Endothelial cell of umbilical vein (primary cell): ENCODE measurements around the gene GRAMD2B. TPM values are rescaled to one million over a fixed set of nuclear protein-coding genes. Genes with fewer than 3 reads are reported as not detected.

Experiments
- BruUV-seq: library from RNA; stranded (reverse); fragments of 400-500 nt; replicated peaks from 2 replicates; lab custom pipeline; 2021; lab: Mats Ljungman, UMichigan
- CTCF ChIA-PET: fragments of 300-600, 350-600 bp; sonication (Branson Sonifier 250); formaldehyde crosslinking; loops from one replicate; lab custom pipeline; 2021; ENCODE audit warnings: antibody characterized with exemption, inconsistent platforms; lab: Charles Lee
- POLR2A ChIA-PET: fragments of 300-600, 350-600 bp; sonication (Branson Sonifier 250); formaldehyde crosslinking; loops from one replicate; lab custom pipeline; 2021; ENCODE audit warnings: antibody characterized with exemption, inconsistent platforms; lab: Charles Lee
- DNase-seq: peaks from one replicate; pipeline ENCODE4 v3.0.0-alpha.2; 2011; ENCODE audit warnings: low read depth, low spot score
- FAIRE-seq: peaks from 2 replicates; lab custom pipeline; 2011; peaks lifted over from hg19 to GRCh38; lab: Jason Lieb, UNC
- H2AFZ ChIP-seq: 2 replicates; pipeline ENCODE4 v1.6.0; 2012; ENCODE audit warnings: low read depth, low read length, control low read depth, inconsistent platforms
- H3K27ac ChIP-seq: 2 replicates; pipeline ENCODE4 v1.5.1; 2011; ENCODE audit warnings: low read depth, mild to moderate bottlenecking, control low read depth, low read length, moderate library complexity; ENCODE audit not compliant: insufficient read depth
- H3K27me3 ChIP-seq, 2 experiments: 2 replicates each; pipeline versions ENCODE4 v1.6.0 to v1.6.1; 2011; ENCODE audit warnings: low read length in 2 of 2, mixed read lengths in 1 of 2; ENCODE audit not compliant: control insufficient read depth in 2 of 2, insufficient read depth in 2 of 2
- H3K36me3 ChIP-seq, 2 experiments: 2 replicates in 1 of 2; 3 replicates in 1 of 2; pipeline ENCODE4 v1.5.1; 2011; ENCODE audit warnings: low read length in 2 of 2, mild to moderate bottlenecking in 1 of 2, moderate library complexity in 1 of 2; ENCODE audit not compliant: control insufficient read depth in 2 of 2, insufficient read depth in 2 of 2; ENCODE audit errors: extremely low read depth in 1 of 2
- H3K4me1 ChIP-seq: 3 replicates; pipeline ENCODE4 v1.5.1; 2011; ENCODE audit warnings: mild to moderate bottlenecking, low read length; ENCODE audit not compliant: control insufficient read depth, insufficient read depth; ENCODE audit errors: extremely low read depth
- H3K4me2 ChIP-seq: 2 replicates; pipeline ENCODE4 v1.6.1; 2011; ENCODE audit warnings: low read length, control low read depth, mixed read lengths; ENCODE audit not compliant: insufficient read depth
- H3K4me3 ChIP-seq, 3 experiments: fragments of 200-600 bp in 1 of 3; sonication (generic), shearing (Covaris generic) in 1 of 3; replicated peaks in 1 of 3; 2 replicates each; pipeline ENCODE4 v1.5.1; 2011 to 2016; ENCODE audit warnings: control low read depth in 3 of 3, low read length in 3 of 3, mild to moderate bottlenecking in 2 of 3, inconsistent platforms in 1 of 3, low read depth in 1 of 3, moderate library complexity in 1 of 3; ENCODE audit not compliant: insufficient read depth in 1 of 3
- H3K79me2 ChIP-seq: 2 replicates; pipeline ENCODE4 v1.6.0; 2012; ENCODE audit warnings: low read length, inconsistent platforms; ENCODE audit not compliant: control insufficient read depth, insufficient read depth
- H3K9ac ChIP-seq: replicated peaks from 2 replicates; pipeline ENCODE3; 2011; ENCODE audit warnings: low read length, control low read depth; ENCODE audit not compliant: insufficient read depth; ENCODE audit errors: extremely low read depth
- H3K9me1 ChIP-seq: replicated peaks from 3 replicates; pipeline ENCODE4 v1.6.0; 2011; ENCODE audit warnings: mild to moderate bottlenecking, low read length; ENCODE audit not compliant: control insufficient read depth, insufficient read depth; ENCODE audit errors: extremely low read depth
- H3K9me3 ChIP-seq: replicated peaks from 2 replicates; pipeline ENCODE4 v1.5.1; 2012; ENCODE audit warnings: low read length, inconsistent platforms; ENCODE audit not compliant: control insufficient read depth, insufficient read depth
- H4K20me1 ChIP-seq: replicated peaks from 2 replicates; pipeline ENCODE3; 2011; ENCODE audit warnings: mild to moderate bottlenecking, low read length; ENCODE audit not compliant: control insufficient read depth, insufficient read depth; ENCODE audit errors: extremely low read depth
- EZH2 ChIP-seq: IDR thresholded peaks from 2 replicates; pipeline ENCODE4 v1.6.1; 2012; ENCODE audit warnings: borderline replicate concordance, low read depth, mild to moderate bottlenecking, moderate library complexity, low read length, inconsistent platforms; ENCODE audit not compliant: severe bottlenecking
- FOS ChIP-seq: IDR thresholded peaks from 2 replicates; pipeline ENCODE4 v1.6.1; 2011; ENCODE audit warnings: mild to moderate bottlenecking, low read length, moderate library complexity, borderline replicate concordance; ENCODE audit not compliant: insufficient read depth
- GATA2 ChIP-seq: IDR thresholded peaks from 2 replicates; pipeline ENCODE4 v1.7.0; 2011; ENCODE audit warnings: low read depth, mild to moderate bottlenecking, moderate library complexity, mixed read lengths, low read length; ENCODE audit not compliant: insufficient read length, insufficient read depth
- JUN ChIP-seq: IDR thresholded peaks from 2 replicates; pipeline ENCODE4 v1.6.1; 2011; ENCODE audit warnings: borderline replicate concordance, low read depth; ENCODE audit not compliant: insufficient read length, insufficient read depth
- MYC ChIP-seq: IDR thresholded peaks from one replicate; pipeline ENCODE4 v1.6.1; 2011; ENCODE audit warnings: mild to moderate bottlenecking, low read depth, low read length
- POLR2A ChIP-seq: IDR thresholded peaks from 2 replicates; pipeline ENCODE4 v1.6.1; 2012; ENCODE audit warnings: low read depth, mild to moderate bottlenecking, control low read depth, low read length
- POLR2AphosphoS5 ChIP-seq: IDR thresholded peaks from 2 replicates; pipeline ENCODE4 v1.6.1; 2012; ENCODE audit warnings: low read depth, mild to moderate bottlenecking, control low read depth, low read length, moderate library complexity; ENCODE audit not compliant: insufficient read depth
- dilution Hi-C: fragments of 300-500 bp; cut with MboI; formaldehyde crosslinking; loops from one replicate; pipeline ENCODE4 v1.15.0; 2019; ENCODE audit warnings: low sequenced_read_pairs; ENCODE audit not compliant: extremely low pct_ligation_motif_present
- intact Hi-C: fragments of 100-400 bp; cut with micrococcal nuclease; formaldehyde crosslinking; loops from one replicate; pipeline ENCODE4 v1.10.0; 2022
- polyA plus RNA-seq, 4 experiments: library from polyadenylated mRNA; depleted of rRNA in 3 of 4; stranded (reverse) in 3 of 4; unstranded in 1 of 4; fragments of >200 nt; gene quantifications; 2 replicates each; pipeline versions ENCODE4 v1.2.1 to v1.2.3, GENCODE V29; 2011 to 2012; ENCODE audit warnings: missing spikeins in 1 of 4
- total RNA-seq: library from RNA; stranded (reverse); gene quantifications from 2 replicates; pipeline ENCODE4 v1.2.3, GENCODE V29; 2021
- TF ChIP-seq, protein P1 (sequence below): IDR thresholded peaks from 2 replicates; pipeline ENCODE4 v1.6.1; 2011; ENCODE audit not compliant: insufficient read depth, insufficient read length
- TF ChIP-seq, protein P2 (sequence below), 2 donors: IDR thresholded peaks; 1 replicate in 1 of 2; 2 replicates in 1 of 2; pipeline ENCODE4 v1.5.1; 2011; ENCODE audit warnings: low read length in 2 of 2, mild to moderate bottlenecking in 2 of 2, moderate library complexity in 2 of 2, control low read depth in 1 of 2, inconsistent platforms in 1 of 2, low read depth in 1 of 2; ENCODE audit not compliant: insufficient read depth in 1 of 2; ENCODE audit errors: extremely low read depth in 1 of 2

GRAMD2B gene
- total and polyA plus RNA-seq, 2 donors (not counting 3 experiments of a cell fraction or from before 2014, with no cell fraction given) = 2.0 to 5.5 TPM

DNA sequence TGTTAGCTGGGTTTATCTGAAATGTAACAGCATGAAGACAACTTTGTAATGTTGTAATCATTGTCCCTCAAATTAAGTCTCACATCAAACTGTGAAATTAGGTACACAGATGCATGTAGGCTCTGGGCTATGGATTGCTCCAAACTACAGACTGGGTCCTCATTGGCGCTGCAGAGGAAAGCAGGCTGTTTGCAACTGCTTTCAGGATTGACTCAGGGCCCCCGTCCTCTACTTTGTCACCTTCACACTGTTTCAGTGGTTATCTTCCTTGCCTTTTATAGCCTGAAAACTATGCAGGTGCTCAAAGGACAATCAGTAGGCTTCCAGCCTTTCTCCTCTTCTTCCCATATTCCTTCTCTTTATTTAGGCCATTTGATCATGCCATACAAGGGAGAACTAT, 18.0 kb downstream of the GRAMD2B start:
- CTCF ChIA-PET = no interaction called here
- intact Hi-C loops (no loop called here), dilution Hi-C loops (no loop called here)
- Histone ChIP-seq H3K4me2 (no peak overlapping the region), H3K27ac (no peak overlapping the region), H3K9me3 (no peaks in the 10 kb centered on the region), H3K79me2 (no peaks in the 10 kb centered on the region), H3K4me1 (no peaks in the 10 kb centered on the region), H3K9me1 (no peaks in the 10 kb centered on the region), H3K4me3 (no peak overlapping the region), H2AFZ (no peak overlapping the region), H3K9ac (no peak overlapping the region), H3K36me3 (no peaks in the 10 kb centered on the region), H3K27me3 (no peaks in the 10 kb centered on the region), H4K20me1 (no peaks in the 10 kb centered on the region)
- TF ChIP-seq, protein P1, sequence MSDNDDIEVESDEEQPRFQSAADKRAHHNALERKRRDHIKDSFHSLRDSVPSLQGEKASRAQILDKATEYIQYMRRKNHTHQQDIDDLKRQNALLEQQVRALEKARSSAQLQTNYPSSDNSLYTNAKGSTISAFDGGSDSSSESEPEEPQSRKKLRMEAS = no peak
- TF ChIP-seq POLR2A (no peak), EZH2 (no peak), POLR2AphosphoS5 (no peak), MYC (no peak), JUN (no peak), GATA2 (no peak), FOS (no peak)
- TF ChIP-seq, protein P2, sequence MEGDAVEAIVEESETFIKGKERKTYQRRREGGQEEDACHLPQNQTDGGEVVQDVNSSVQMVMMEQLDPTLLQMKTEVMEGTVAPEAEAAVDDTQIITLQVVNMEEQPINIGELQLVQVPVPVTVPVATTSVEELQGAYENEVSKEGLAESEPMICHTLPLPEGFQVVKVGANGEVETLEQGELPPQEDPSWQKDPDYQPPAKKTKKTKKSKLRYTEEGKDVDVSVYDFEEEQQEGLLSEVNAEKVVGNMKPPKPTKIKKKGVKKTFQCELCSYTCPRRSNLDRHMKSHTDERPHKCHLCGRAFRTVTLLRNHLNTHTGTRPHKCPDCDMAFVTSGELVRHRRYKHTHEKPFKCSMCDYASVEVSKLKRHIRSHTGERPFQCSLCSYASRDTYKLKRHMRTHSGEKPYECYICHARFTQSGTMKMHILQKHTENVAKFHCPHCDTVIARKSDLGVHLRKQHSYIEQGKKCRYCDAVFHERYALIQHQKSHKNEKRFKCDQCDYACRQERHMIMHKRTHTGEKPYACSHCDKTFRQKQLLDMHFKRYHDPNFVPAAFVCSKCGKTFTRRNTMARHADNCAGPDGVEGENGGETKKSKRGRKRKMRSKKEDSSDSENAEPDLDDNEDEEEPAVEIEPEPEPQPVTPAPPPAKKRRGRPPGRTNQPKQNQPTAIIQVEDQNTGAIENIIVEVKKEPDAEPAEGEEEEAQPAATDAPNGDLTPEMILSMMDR (IDR thresholded peaks at IDR 0.05; ENCODE audit: extremely low read depth in 1 of 2, insufficient read depth in 1 of 2, low read depth in 1 of 2, low read length in 2 of 2) = no peak
- no TSS peak for BruUV-seq
- FAIRE-seq (no peak), DNase-seq (no peak)
- POLR2A ChIA-PET = no interaction called here
